ENCODE measurements around the gene SCTR. TPM values are rescaled to one million over a fixed set of nuclear protein-coding genes. Genes with fewer than 3 reads are reported as not detected.

The SCTR gene
- total RNA-seq, 2 experiments from 2014 or later: not detected

GRCh38 chr2:119402645-119403560 is 121.4 kb downstream of the SCTR start:
- Mint-ChIP-seq H3K27ac (no peak overlapping the region), H3K27me3 (no peaks in the 10 kb centered on the region), H3K4me3 (no peak overlapping the region), H3K4me1 (no peaks in the 10 kb centered on the region), H3K36me3 (ENCODE audit: low read depth) (no peaks in the 10 kb centered on the region), H3K9me3 (no peaks in the 10 kb centered on the region)
- DNase-seq: no peak
- POLR2A ChIA-PET: no interaction called here
- CTCF ChIA-PET: interaction anchor here (1.0 kb wide), 1 partner anchor 55 kb away, joined by 3 read pairs; no protein-coding TSS in a partner anchor

DNA sequence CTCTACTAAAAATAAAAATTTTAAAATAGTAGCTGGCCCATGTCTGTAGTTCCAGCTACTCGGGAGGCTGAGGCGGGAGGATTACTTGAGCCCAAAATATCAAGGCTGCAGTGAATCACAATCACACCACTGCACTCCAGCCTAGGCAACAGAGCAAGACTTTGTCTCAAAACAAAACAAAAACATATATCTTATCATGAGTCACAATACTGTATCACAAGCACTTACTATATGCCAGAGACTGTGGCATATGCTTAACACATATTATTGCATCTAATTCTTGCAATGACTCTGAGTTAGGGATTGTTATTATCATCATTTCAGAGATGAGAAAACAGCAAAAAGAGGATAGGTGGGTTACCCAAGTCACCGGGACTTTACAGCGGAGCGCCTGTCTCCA is 122.2 kb downstream of the SCTR start:
- Mint-ChIP-seq H3K27me3 (no peaks in the 10 kb centered on the region), H3K9me3 (no peaks in the 10 kb centered on the region), H3K4me1 (no peaks in the 10 kb centered on the region), H3K27ac (no peak overlapping the region), H3K4me3 (no peak overlapping the region), H3K36me3 (ENCODE audit: low read depth) (no peaks in the 10 kb centered on the region)
- ChIA-PET POLR2A (no interaction called here), CTCF (no interaction called here)
- DNase-seq: no peak

DNA sequence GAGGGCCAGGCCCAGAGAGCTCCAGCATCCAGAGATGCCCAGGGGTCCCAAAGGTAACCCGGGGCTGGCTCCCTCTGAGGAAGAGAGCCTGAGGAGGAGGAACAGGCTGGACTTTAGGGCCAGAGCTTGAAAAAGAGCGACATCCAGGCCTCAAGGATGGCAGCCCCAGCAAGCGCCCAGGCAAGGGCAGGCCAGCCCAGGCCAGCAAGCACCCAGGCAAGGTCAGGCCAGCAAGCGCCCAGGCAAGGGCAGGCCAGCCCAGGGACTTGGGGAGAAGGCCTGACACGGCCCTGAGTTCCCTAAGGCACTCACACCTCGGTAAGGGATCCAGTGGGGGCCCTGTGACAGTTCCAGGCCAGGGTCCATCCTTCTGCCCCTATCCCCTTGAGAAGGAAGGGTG is 127.1 kb downstream of the SCTR start:
- no peaks in the 10 kb centered on the region for H3K36me3 Mint-ChIP-seq (ENCODE audit: low read depth)
- H3K9me3 Mint-ChIP-seq: no peaks in the 10 kb centered on the region
- no peak overlapping the region for H3K4me3 Mint-ChIP-seq
- ChIA-PET CTCF (interaction anchor here (0.7 kb wide), 1 partner anchor 10 kb away, joined by 3 read pairs; no protein-coding TSS in a partner anchor), POLR2A (interaction anchor here (0.6 kb wide), 1 partner anchor 84 kb away, joined by 3 read pairs; no protein-coding TSS in a partner anchor)
- H3K4me1 Mint-ChIP-seq: no peaks in the 10 kb centered on the region
- peaks cover 3% of the 10 kb centered on the region for H3K27me3 Mint-ChIP-seq
- H3K27ac Mint-ChIP-seq: no peak overlapping the region
- no peak for DNase-seq

DNA sequence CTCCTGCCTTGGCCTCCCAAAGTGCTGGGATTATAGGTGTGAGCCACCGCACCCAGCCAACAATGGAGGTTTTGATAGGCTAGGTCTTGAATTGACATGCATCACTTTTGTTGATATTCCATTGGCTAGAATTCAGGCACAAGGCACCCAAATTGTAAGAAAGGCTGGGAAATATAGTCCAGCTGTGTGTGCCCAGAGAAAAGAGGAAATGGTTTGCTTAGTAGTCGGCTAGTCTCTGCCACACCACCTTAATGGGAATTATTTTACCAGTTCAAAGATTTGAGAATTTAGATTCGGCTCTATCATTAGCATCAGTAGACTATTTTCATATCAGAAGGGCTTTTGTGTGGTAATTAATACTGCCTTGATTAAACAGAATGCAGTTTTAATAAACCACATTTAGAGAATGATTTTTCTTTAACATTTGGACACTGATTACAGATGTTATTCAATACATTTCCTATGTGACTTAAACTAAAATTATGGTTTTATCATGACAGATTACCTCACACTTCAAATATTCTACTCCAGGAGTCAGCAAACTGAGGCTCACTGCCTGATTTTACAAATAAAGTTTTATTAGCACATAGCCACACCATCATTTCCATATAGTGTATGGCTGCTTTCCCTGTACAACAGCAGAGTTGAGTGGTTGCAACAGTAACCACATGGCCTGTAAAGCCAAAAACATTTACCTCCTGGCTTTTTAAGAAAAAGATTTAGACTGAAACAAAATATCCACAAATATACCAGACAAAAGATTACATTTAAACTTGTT is 130.1 kb downstream of the SCTR start:
- H3K27ac Mint-ChIP-seq: no peak overlapping the region
- CTCF ChIA-PET: interaction anchor here (0.6 kb wide), 1 partner anchor 73 kb away, joined by 4 read pairs; no protein-coding TSS in a partner anchor
- no peaks in the 10 kb centered on the region for H3K9me3 Mint-ChIP-seq

More for the DNA sequence above, 130.1 kb downstream of the SCTR start:
- Mint-ChIP-seq H3K4me1 (no peaks in the 10 kb centered on the region), H3K27me3 (peaks cover 9% of the 10 kb centered on the region), H3K36me3 (ENCODE audit: low read depth) (no peaks in the 10 kb centered on the region), H3K4me3 (no peak overlapping the region)
- POLR2A ChIA-PET: no interaction called here
- DNase-seq: no peak

Other genes with a start within 250 kb of the SCTR start
- 1 to 10 TPM; 5.4 to 6.2 TPM for gene C2orf76, start 157.6 kb downstream of the SCTR start, total RNA-seq
- gene DBI, start 157.5 kb downstream of the SCTR start, total RNA-seq: 100 to 1,000 TPM; 130 to 136 TPM
- not detected for gene TMEM37, start 92.6 kb downstream of the SCTR start, total RNA-seq
- gene CFAP221, start 20.0 kb upstream of the SCTR start, total RNA-seq: not detected
- gene TMEM177, start 154.7 kb upstream of the SCTR start, total RNA-seq: 1 to 10 TPM; 7.8 to 9.5 TPM
- gene PTPN4, start 235.4 kb upstream of the SCTR start, total RNA-seq: 10 to 100 TPM; 75.2 to 95.9 TPM